ENCODE measurements around the gene XYLT1. TPM values are rescaled to one million over a fixed set of nuclear protein-coding genes. Genes with fewer than 3 reads are reported as not detected.

The XYLT1 gene
- total RNA-seq, 1 experiment from 2014 or later = 12.5 TPM

DNA sequence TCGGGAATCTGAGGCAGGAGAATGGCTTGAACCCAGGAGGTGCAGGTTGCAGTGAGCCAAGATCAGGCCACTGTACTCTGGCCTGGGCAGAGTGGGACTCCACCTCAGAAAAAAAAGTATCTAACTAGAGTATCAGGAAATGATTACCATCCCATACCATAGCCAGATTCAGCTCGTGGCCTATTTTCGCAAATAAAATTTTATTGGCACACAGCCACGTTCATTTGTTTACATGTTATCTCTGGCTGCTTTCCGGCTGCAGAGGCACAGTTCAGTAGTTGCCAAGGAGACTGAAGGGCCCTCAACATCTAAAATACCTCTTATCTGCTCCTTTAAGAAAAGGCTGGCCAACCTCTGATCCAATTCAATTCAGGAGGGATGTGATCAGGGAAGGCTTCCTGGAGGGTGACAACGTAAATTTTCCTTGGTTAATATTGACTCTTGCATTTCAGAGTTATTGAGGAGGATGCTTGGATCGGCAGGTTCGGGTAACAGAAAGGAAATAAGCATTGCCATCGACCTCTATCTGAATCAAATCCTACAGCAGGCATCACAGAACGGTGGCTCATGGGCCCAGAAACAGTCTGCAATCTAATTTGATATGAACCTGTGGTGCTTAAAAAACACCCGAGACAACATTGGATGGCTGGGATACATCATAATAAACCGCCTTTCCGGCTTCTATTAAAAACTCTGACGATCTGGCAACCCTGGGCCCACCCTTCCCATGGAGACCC lies 73.8 kb downstream of the XYLT1 start:
- Histone ChIP-seq H3K27me3 (replicated peaks; ENCODE audit: control insufficient read depth, insufficient read depth, low read length) (no peaks in the 10 kb centered on the region), H3K9me3 (no peaks in the 10 kb centered on the region), H3K36me3 (ENCODE audit: control insufficient read depth, insufficient read depth, low read length) (no peaks in the 10 kb centered on the region), H3K4me1 (peaks cover 3% of the 10 kb centered on the region; the same call in 1 of the 2 replicates), H3K4me3 (ENCODE audit: low read depth, low read length) (no peak overlapping the region)
- BruUV-seq (replicated peaks) = no TSS peak
- no peaks in the 10 kb centered on the region for H3K36me3 Mint-ChIP-seq (ENCODE audit: insufficient read depth, unreplicated experiment)
- TF ChIP-seq, protein P1, sequence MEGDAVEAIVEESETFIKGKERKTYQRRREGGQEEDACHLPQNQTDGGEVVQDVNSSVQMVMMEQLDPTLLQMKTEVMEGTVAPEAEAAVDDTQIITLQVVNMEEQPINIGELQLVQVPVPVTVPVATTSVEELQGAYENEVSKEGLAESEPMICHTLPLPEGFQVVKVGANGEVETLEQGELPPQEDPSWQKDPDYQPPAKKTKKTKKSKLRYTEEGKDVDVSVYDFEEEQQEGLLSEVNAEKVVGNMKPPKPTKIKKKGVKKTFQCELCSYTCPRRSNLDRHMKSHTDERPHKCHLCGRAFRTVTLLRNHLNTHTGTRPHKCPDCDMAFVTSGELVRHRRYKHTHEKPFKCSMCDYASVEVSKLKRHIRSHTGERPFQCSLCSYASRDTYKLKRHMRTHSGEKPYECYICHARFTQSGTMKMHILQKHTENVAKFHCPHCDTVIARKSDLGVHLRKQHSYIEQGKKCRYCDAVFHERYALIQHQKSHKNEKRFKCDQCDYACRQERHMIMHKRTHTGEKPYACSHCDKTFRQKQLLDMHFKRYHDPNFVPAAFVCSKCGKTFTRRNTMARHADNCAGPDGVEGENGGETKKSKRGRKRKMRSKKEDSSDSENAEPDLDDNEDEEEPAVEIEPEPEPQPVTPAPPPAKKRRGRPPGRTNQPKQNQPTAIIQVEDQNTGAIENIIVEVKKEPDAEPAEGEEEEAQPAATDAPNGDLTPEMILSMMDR (IDR thresholded peaks at IDR 0.05; ENCODE audit: insufficient read depth in 1 of 2, low read depth in 1 of 2, low read length in 1 of 2, severe bottlenecking in 1 of 2, unreplicated experiment in 1 of 2) = no peak
- H3K4me1 Mint-ChIP-seq (ENCODE audit: low read depth, unreplicated experiment) = peaks cover 12% of the 10 kb centered on the region
- DNase-seq = no peak
- intact Hi-C loops (cut with micrococcal nuclease; ENCODE audit: unreplicated experiment) = no loop called here
- no peaks in the 10 kb centered on the region for H3K27me3 Mint-ChIP-seq (ENCODE audit: insufficient read depth, unreplicated experiment)
- ChIA-PET POLR2A (no interaction called here), CTCF (no interaction called here)
- H3K9me3 Mint-ChIP-seq (ENCODE audit: unreplicated experiment) = no peaks in the 10 kb centered on the region
- no peak overlapping the region for H3K27ac Mint-ChIP-seq (ENCODE audit: unreplicated experiment)
- H3K4me3 Mint-ChIP-seq (ENCODE audit: unreplicated experiment) = no peak overlapping the region

GRCh38 chr16:17395849-17396480 lies 74.8 kb downstream of the XYLT1 start:
- Histone ChIP-seq H3K4me1 (peaks cover 3% of the 10 kb centered on the region; the same call in 1 of the 2 replicates), H3K4me3 (ENCODE audit: low read depth, low read length) (no peak overlapping the region), H3K27me3 (replicated peaks; ENCODE audit: control insufficient read depth, insufficient read depth, low read length) (no peaks in the 10 kb centered on the region), H3K36me3 (ENCODE audit: control insufficient read depth, insufficient read depth, low read length) (no peaks in the 10 kb centered on the region), H3K9me3 (no peaks in the 10 kb centered on the region)
- ChIA-PET POLR2A (no interaction called here), CTCF (no interaction called here)
- DNase-seq = no peak
- H3K9me3 Mint-ChIP-seq (ENCODE audit: unreplicated experiment) = no peaks in the 10 kb centered on the region
- no peaks in the 10 kb centered on the region for H3K27me3 Mint-ChIP-seq (ENCODE audit: insufficient read depth, unreplicated experiment)
- no TSS peak for BruUV-seq (replicated peaks)
- H3K27ac Mint-ChIP-seq (ENCODE audit: unreplicated experiment) = no peak overlapping the region
- H3K4me1 Mint-ChIP-seq (ENCODE audit: low read depth, unreplicated experiment) = peaks cover 12% of the 10 kb centered on the region
- no peak overlapping the region for H3K4me3 Mint-ChIP-seq (ENCODE audit: unreplicated experiment)
- no peaks in the 10 kb centered on the region for H3K36me3 Mint-ChIP-seq (ENCODE audit: insufficient read depth, unreplicated experiment)
- intact Hi-C loops (cut with micrococcal nuclease; ENCODE audit: unreplicated experiment) = no loop called here
- TF ChIP-seq, protein P1 (IDR thresholded peaks at IDR 0.05; ENCODE audit: insufficient read depth in 1 of 2, low read depth in 1 of 2, low read length in 1 of 2, severe bottlenecking in 1 of 2, unreplicated experiment in 1 of 2) = no peak

- intact Hi-C loops (cut with micrococcal nuclease; ENCODE audit: unreplicated experiment) = no loop called here
- ChIA-PET CTCF (no interaction called here), POLR2A (no interaction called here)
Measured at GRCh38 chr16:17392857-17393692, 77.7 kb downstream of the XYLT1 start.

More at GRCh38 chr16:17392857-17393692, 77.7 kb downstream of the XYLT1 start:
- H3K9me3 ChIP-seq = no peaks in the 10 kb centered on the region
- no peak overlapping the region for H3K4me3 ChIP-seq (ENCODE audit: low read depth, low read length)
- H3K27me3 Mint-ChIP-seq (ENCODE audit: insufficient read depth, unreplicated experiment) = no peaks in the 10 kb centered on the region
- BruUV-seq (replicated peaks) = no TSS peak
- no peaks in the 10 kb centered on the region for H3K36me3 ChIP-seq (ENCODE audit: control insufficient read depth, insufficient read depth, low read length)
- H3K4me3 Mint-ChIP-seq (ENCODE audit: unreplicated experiment) = no peak overlapping the region
- no peaks in the 10 kb centered on the region for H3K27me3 ChIP-seq (replicated peaks; ENCODE audit: control insufficient read depth, insufficient read depth, low read length)
- peak overlapping the region; percentile 30 for H3K27ac Mint-ChIP-seq (ENCODE audit: unreplicated experiment)
- no peaks in the 10 kb centered on the region for H3K9me3 Mint-ChIP-seq (ENCODE audit: unreplicated experiment)
- DNase-seq = no peak
- no peaks in the 10 kb centered on the region for H3K36me3 Mint-ChIP-seq (ENCODE audit: insufficient read depth, unreplicated experiment)
- peaks cover 3% of the 10 kb centered on the region; the same call in 1 of the 2 replicates for H3K4me1 ChIP-seq
- TF ChIP-seq, protein P1 (IDR thresholded peaks at IDR 0.05; ENCODE audit: insufficient read depth in 1 of 2, low read depth in 1 of 2, low read length in 1 of 2, severe bottlenecking in 1 of 2, unreplicated experiment in 1 of 2) = no peak
- peaks cover 12% of the 10 kb centered on the region for H3K4me1 Mint-ChIP-seq (ENCODE audit: low read depth, unreplicated experiment)
